Mucosa of stomach (tissue), 1 donor: ENCODE data around the gene MIR17HG.
A peak's percentile ranks its signal among the peaks of the same experiment; 100 is the strongest.
"Not testable (repeated sequence)": the region's sequence is repeated elsewhere in the genome, so short reads cannot be mapped to it uniquely, and the experiment has no call there.

Experiments
- H3K27me3 ChIP-seq: one replicate; pipeline ENCODE4 v1.7.0; 2013; ENCODE audit warnings: mild to moderate bottlenecking, low read length; ENCODE audit not compliant: control insufficient read depth, insufficient read depth
- H3K36me3 ChIP-seq: one replicate; pipeline ENCODE4 v1.7.0; 2013; ENCODE audit warnings: low read length; ENCODE audit not compliant: control insufficient read depth, insufficient read depth
- H3K4me1 ChIP-seq: one replicate; pipeline ENCODE4 v1.7.0; 2013; ENCODE audit warnings: mild to moderate bottlenecking, low read length; ENCODE audit not compliant: control insufficient read depth, insufficient read depth
- H3K4me3 ChIP-seq: one replicate; pipeline ENCODE4 v1.7.0; 2013; ENCODE audit warnings: low read length
- H3K9ac ChIP-seq: one replicate; pipeline ENCODE4 v1.7.0; 2013; ENCODE audit warnings: mild to moderate bottlenecking, low read length, moderate library complexity
- H3K9me3 ChIP-seq: one replicate; pipeline ENCODE4 v1.7.0; 2013; ENCODE audit warnings: mild to moderate bottlenecking, low read length, moderate library complexity; ENCODE audit not compliant: control insufficient read depth
- donor health status: Pancreatic carcinoma.

MIR17HG gene

DNA sequence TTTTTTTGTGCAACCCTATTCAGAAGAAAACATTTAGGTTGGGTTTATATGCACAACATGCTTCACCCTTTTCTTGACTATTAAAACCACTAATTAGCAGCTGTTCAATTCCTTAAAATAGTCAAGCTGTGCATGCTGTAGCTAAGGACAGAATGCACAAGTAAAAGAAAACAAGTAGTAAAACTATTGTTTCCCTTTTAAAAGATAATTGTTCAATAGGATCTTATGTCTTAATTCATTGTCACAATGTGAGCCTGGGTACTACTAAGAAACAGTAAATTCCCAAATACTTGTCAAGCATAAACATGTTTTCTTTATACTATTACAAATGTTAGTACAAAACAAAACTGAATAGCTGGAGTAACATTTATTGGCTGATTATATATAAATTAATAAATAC lies 32.6 kb upstream of the MIR17HG start:
- H3K4me3 ChIP-seq = no peak overlapping the region
- no peaks in the 10 kb centered on the region for H3K9me3 ChIP-seq
- no peaks in the 10 kb centered on the region for H3K4me1 ChIP-seq
- no peak overlapping the region for H3K9ac ChIP-seq
- peaks cover 3% of the 10 kb centered on the region for H3K27me3 ChIP-seq
- no peaks in the 10 kb centered on the region for H3K36me3 ChIP-seq

GRCh38 chr13:91318886-91319285 lies 28.6 kb upstream of the MIR17HG start:
- no peaks in the 10 kb centered on the region for H3K9me3 ChIP-seq
- no peak overlapping the region for H3K4me3 ChIP-seq
- H3K27me3 ChIP-seq = peaks cover 3% of the 10 kb centered on the region
- H3K9ac ChIP-seq = no peak overlapping the region
- no peaks in the 10 kb centered on the region for H3K36me3 ChIP-seq
- H3K4me1 ChIP-seq = no peaks in the 10 kb centered on the region

DNA sequence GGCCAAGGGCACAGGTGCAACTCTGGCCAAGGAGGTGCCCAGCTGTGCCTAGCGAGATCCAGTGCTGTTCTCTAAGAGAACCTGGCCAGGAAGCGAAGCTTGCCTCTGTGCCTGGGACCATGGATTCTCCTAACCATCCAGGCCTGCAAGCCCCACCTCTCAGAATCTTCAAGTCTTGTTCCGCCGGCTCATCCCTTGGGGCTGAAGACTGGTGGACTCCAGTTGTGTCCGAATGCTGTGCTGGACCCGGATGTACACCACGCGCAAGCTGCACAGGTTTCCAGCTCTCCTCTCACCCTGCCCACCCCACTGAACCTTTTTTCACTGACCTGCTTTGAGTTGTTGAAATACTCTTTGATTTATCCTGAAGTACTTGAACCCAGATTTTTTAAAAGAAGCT lies 27.5 kb upstream of the MIR17HG start:
- Histone ChIP-seq H3K4me1 (no peaks in the 10 kb centered on the region), H3K9ac (no peak overlapping the region), H3K9me3 (no peaks in the 10 kb centered on the region), H3K36me3 (no peaks in the 10 kb centered on the region), H3K4me3 (no peak overlapping the region), H3K27me3 (peaks cover 3% of the 10 kb centered on the region)

DNA sequence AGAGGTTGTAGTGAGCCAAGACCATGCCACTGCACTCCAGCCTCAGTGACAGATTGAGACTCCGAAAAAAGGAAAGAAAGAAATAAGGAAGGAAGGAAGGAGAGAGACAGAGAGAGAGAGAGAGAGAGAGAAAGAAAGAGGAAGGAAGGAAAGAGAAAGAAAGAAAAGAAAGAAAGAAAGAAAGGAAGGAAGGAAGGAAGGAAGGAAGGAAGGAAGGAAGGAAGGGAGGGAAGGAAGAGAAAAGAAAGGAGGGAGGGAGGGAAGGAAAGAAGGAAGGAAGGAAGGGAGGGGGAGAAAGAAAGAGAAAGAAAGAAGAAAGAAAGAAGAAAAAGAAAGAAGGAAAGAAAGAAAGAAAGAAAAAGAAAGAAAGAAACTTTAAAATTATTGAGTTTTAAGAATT lies 26.5 kb upstream of the MIR17HG start:
- H3K27me3 ChIP-seq, H3K4me3 ChIP-seq, H3K36me3 ChIP-seq, H3K9ac ChIP-seq, H3K9me3 ChIP-seq, H3K4me1 ChIP-seq: not testable (repeated sequence)

DNA sequence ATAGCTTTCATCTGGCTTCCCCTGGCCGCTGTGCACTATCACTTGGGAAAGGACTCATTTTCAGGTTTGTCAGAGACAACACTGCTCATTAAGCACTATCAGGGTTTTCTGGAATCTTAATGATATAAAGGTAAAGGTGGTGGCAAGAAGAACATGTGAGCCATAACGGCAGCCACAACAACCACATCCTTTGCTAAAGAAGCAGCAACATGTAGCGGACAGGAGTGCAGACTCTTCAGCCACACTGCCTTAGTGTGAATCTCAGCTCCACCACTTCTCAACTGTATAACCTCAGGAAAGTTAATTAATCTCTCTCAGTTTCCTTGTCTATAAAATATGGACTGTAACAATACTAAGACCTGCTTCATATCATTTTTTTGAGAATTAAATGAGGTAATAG lies 24.1 kb upstream of the MIR17HG start:
- no peaks in the 10 kb centered on the region for H3K36me3 ChIP-seq
- H3K9ac ChIP-seq = no peak overlapping the region
- no peaks in the 10 kb centered on the region for H3K9me3 ChIP-seq
- H3K4me3 ChIP-seq = no peak overlapping the region
- no peaks in the 10 kb centered on the region for H3K4me1 ChIP-seq
- peaks cover 3% of the 10 kb centered on the region for H3K27me3 ChIP-seq

GRCh38 chr13:91326146-91326545 lies 21.3 kb upstream of the MIR17HG start:
- Histone ChIP-seq H3K4me3 (no peak overlapping the region), H3K9ac (no peak overlapping the region), H3K9me3 (no peaks in the 10 kb centered on the region), H3K36me3 (no peaks in the 10 kb centered on the region), H3K4me1 (no peaks in the 10 kb centered on the region), H3K27me3 (peaks cover 3% of the 10 kb centered on the region)

DNA sequence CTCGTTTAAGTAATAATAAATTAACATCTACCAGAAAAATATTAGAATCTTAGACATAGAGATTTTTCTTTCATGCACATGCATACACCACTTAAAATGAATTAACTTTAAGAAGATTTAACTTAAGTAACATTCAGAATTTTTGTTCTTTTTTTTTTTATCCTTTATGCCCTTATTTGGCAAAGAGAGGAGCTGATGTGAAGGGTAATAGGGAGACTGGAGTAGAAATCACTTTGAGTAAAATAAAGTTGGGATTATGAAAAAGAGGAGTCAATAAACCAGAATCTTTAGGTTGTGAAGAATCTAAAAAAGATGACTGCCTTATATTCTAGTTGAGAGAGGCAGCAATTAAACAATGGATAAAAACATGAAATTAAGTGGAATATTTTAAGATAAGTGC lies 18.8 kb upstream of the MIR17HG start:
- H3K4me3 ChIP-seq = no peak overlapping the region
- H3K9ac ChIP-seq = no peak overlapping the region
- no peaks in the 10 kb centered on the region for H3K9me3 ChIP-seq
- no peaks in the 10 kb centered on the region for H3K36me3 ChIP-seq
- no peaks in the 10 kb centered on the region for H3K27me3 ChIP-seq
- H3K4me1 ChIP-seq = no peaks in the 10 kb centered on the region

- H3K9me3 ChIP-seq = no peaks in the 10 kb centered on the region
- no peak overlapping the region for H3K9ac ChIP-seq
- no peaks in the 10 kb centered on the region for H3K4me1 ChIP-seq
- H3K27me3 ChIP-seq = no peaks in the 10 kb centered on the region
- H3K36me3 ChIP-seq = no peaks in the 10 kb centered on the region
- no peak overlapping the region for H3K4me3 ChIP-seq
Observed at GRCh38 chr13:91329733-91330132, 17.8 kb upstream of the MIR17HG start.

DNA sequence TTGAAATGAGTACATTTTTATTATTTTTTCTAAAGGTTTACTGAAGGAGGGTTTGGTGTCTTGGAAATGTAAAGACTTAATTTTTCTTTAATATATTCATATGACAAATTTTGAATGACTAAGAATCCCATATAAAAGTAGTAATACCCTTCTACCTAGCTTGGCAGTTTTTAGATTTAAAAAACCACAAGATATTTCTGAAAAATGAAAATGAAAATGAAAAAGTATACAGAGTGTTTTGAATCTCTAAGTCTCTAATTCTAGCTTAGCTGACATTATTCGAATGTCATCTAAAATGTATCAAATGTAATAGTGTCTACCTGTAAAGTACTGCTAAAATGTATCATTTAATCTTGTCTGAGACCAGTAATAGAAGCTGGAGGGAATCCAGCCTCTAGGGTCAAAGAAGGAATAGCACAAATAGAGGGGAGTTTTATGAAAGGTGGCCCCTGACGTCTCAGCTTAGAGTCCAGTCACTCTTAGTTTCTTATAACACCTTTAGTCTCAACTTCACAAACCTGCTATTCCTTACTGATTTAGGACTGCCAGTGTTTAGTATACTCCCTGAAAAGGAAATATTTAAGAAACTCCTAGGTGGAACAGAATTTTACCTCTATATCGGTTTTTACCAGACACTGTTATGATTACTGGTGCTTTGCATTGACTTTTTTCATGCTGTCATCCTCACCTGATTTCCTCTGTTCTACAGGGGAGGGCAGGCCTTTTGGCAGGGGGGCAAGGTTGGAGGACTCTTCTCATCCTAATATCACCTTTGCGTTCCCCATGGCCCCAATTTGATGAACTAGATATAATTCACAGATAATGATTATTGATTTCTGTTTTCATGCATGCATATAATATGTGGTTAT lies 16.2 kb upstream of the MIR17HG start:
- H3K4me3 ChIP-seq = no peak overlapping the region
- H3K9ac ChIP-seq = no peak overlapping the region
- no peaks in the 10 kb centered on the region for H3K36me3 ChIP-seq
- no peaks in the 10 kb centered on the region for H3K4me1 ChIP-seq
- no peaks in the 10 kb centered on the region for H3K27me3 ChIP-seq
- H3K9me3 ChIP-seq = no peaks in the 10 kb centered on the region

DNA sequence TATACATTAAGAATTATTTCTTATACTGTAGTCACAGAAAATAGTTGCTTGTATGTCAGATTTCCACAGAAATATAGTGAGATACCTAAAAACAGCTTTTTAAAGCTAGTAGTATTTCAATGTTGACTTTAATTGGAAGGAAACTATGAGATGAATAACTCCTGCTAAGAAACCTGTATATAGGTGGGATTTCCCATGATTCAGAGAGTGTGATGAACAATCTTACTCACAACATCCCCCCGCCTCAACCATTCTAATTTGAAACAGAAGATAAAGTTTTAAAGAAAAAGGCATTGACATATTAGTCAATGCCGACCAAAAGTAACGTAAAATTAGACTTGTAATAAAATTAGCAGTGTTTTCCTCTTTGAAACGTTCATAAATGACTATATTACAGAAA lies 1.4 kb upstream of the MIR17HG start:
- no peaks in the 10 kb centered on the region for H3K36me3 ChIP-seq
- H3K4me1 ChIP-seq = peaks cover 6% of the 10 kb centered on the region

DNA sequence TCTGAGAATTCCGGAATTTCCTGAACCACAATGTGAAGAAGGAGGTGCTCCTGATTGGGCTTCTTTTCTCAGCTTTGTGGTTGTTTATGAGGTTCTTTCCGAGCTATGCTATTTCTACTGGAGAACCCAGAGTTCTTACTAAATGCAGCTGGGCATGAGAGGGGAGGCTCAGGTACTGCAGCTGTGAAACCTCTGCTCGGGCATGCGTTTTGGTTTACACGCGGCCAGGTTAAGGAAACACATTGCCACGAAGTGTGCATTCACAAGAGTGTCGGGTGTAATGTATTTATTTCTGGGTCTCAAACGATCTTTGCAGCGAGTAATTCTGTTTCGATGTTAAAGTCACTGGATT lies 661 bp upstream of the MIR17HG start:
- no peaks in the 10 kb centered on the region for H3K36me3 ChIP-seq
- peaks cover 4% of the 10 kb centered on the region for H3K4me1 ChIP-seq
- H3K9me3 ChIP-seq = no peaks in the 10 kb centered on the region
- H3K27me3 ChIP-seq = no peaks in the 10 kb centered on the region
- H3K4me3 ChIP-seq = peak overlapping the region; percentile 69
- H3K9ac ChIP-seq = peak overlapping the region; percentile 55

More for the DNA sequence above, 1.4 kb upstream of the MIR17HG start:
- H3K4me3 ChIP-seq = no peak overlapping the region
- H3K27me3 ChIP-seq = no peaks in the 10 kb centered on the region
- H3K9me3 ChIP-seq = no peaks in the 10 kb centered on the region
- no peak overlapping the region for H3K9ac ChIP-seq

GRCh38 chr13:91347996-91348905 lies 764 bp downstream of the MIR17HG start:
- H3K9me3 ChIP-seq = no peaks in the 10 kb centered on the region
- no peak overlapping the region for H3K4me3 ChIP-seq
- H3K36me3 ChIP-seq = no peaks in the 10 kb centered on the region
- peak overlapping the region; percentile 87 for H3K9ac ChIP-seq
- no peaks in the 10 kb centered on the region for H3K27me3 ChIP-seq
- H3K4me1 ChIP-seq = no peaks in the 10 kb centered on the region
